ENCODE data around the gene GK2. TPM values are rescaled to one million over a fixed set of nuclear protein-coding genes. Genes with fewer than 3 reads are reported as not detected.
A peak's percentile ranks its signal among the peaks of the same experiment; 100 is the strongest.

Gene GK2
- total RNA-seq, 1 donor from 2014 or later, result not detected

DNA sequence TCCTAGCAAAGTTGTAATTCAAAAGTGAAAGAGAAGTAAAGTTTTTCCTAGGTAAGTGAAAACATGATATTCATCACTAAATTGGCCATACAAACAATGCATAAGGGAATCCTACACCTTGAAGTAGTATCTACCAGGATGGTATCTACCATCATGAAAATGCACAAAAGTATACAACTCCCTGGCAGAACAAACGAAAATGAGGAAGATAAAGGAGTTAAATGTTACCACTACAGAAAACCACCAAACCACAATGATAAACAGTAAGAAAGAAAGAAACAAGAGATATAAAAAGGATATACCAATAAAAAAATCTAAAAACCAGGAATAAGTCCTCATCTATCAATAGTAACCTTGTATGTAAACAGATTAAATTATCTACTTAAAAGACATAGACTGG, 26.9 kb downstream of the GK2 start:
- H3K4me2 ChIP-seq, result no peak overlapping the region
- H2AFZ ChIP-seq (replicated peaks), result no peak overlapping the region
- Mint-ChIP-seq H3K36me3 (no peaks in the 10 kb centered on the region), H3K27me3 (ENCODE audit: insufficient read depth, low read depth) (no peaks in the 10 kb centered on the region), H3K27ac (no peak overlapping the region), H3K4me3 (no peak overlapping the region), H3K4me1 (no peaks in the 10 kb centered on the region), H3K9me3 (no peaks in the 10 kb centered on the region)
- TF ChIP-seq EZH2phosphoT487 (IDR thresholded peaks at IDR 0.05) (no peak), EZH2 (IDR thresholded peaks at IDR 0.05) (no peak)
- TF ChIP-seq, protein P1, sequence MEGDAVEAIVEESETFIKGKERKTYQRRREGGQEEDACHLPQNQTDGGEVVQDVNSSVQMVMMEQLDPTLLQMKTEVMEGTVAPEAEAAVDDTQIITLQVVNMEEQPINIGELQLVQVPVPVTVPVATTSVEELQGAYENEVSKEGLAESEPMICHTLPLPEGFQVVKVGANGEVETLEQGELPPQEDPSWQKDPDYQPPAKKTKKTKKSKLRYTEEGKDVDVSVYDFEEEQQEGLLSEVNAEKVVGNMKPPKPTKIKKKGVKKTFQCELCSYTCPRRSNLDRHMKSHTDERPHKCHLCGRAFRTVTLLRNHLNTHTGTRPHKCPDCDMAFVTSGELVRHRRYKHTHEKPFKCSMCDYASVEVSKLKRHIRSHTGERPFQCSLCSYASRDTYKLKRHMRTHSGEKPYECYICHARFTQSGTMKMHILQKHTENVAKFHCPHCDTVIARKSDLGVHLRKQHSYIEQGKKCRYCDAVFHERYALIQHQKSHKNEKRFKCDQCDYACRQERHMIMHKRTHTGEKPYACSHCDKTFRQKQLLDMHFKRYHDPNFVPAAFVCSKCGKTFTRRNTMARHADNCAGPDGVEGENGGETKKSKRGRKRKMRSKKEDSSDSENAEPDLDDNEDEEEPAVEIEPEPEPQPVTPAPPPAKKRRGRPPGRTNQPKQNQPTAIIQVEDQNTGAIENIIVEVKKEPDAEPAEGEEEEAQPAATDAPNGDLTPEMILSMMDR (IDR thresholded peaks at IDR 0.05), result no peak
- no peaks in the 10 kb centered on the region for H4K20me1 ChIP-seq (ENCODE audit: low read depth)
- H3K36me3 ChIP-seq, result no peaks in the 10 kb centered on the region
- H3K27me3 ChIP-seq, result no peaks in the 10 kb centered on the region
- H3K9ac ChIP-seq, result no peak overlapping the region
- no peaks in the 10 kb centered on the region for H3K4me1 ChIP-seq
- no peaks in the 10 kb centered on the region for H3F3A ChIP-seq (ENCODE audit: low read depth)
- DNase-seq (ENCODE audit: low spot score), result no peak
- H3K9me3 ChIP-seq (ENCODE audit: low read depth), result no peaks in the 10 kb centered on the region
- H3K27ac ChIP-seq, result no peak overlapping the region
- no peaks in the 10 kb centered on the region for H3K79me2 ChIP-seq (ENCODE audit: low read depth)
- no peak overlapping the region for H3K4me3 ChIP-seq

DNA sequence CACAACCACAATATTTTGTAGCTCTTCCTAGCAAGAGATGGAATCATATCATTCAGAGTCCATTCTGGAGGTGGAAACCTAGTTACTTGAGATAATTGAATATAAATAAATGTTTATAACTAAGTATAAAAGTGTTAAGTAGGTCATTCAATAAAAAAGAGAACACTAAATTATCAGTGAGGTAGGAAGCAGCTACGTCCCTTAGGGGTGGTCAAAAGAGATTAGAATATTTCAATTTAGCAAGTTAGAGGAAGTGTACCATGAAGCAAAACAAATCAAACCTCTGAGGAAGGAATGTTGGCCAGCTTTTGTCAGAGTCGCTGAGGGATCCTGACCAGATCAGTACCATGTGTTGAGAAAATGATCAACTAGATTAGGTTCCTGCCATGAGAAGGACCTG, 38.0 kb downstream of the GK2 start:
- Histone ChIP-seq H3K9ac (no peak overlapping the region), H3K27me3 (no peaks in the 10 kb centered on the region), H3K4me1 (no peaks in the 10 kb centered on the region), H2AFZ (replicated peaks) (peak overlapping the region; percentile 60), H3K4me3 (no peak overlapping the region), H3K79me2 (ENCODE audit: low read depth) (no peaks in the 10 kb centered on the region), H3F3A (ENCODE audit: low read depth) (no peaks in the 10 kb centered on the region), H3K4me2 (no peak overlapping the region), H3K27ac (no peak overlapping the region), H4K20me1 (ENCODE audit: low read depth) (no peaks in the 10 kb centered on the region), H3K9me3 (ENCODE audit: low read depth) (no peaks in the 10 kb centered on the region), H3K36me3 (no peaks in the 10 kb centered on the region)
- DNase-seq (ENCODE audit: low spot score), result no peak
- Mint-ChIP-seq H3K4me1 (peaks cover 4% of the 10 kb centered on the region), H3K9me3 (no peaks in the 10 kb centered on the region), H3K4me3 (no peak overlapping the region), H3K27ac (no peak overlapping the region), H3K36me3 (no peaks in the 10 kb centered on the region), H3K27me3 (ENCODE audit: insufficient read depth, low read depth) (peaks cover 2% of the 10 kb centered on the region)
- TF ChIP-seq EZH2 (IDR thresholded peaks at IDR 0.05) (no peak), EZH2phosphoT487 (IDR thresholded peaks at IDR 0.05) (no peak)
- TF ChIP-seq, protein P1 (IDR thresholded peaks at IDR 0.05), result no peak

DNA sequence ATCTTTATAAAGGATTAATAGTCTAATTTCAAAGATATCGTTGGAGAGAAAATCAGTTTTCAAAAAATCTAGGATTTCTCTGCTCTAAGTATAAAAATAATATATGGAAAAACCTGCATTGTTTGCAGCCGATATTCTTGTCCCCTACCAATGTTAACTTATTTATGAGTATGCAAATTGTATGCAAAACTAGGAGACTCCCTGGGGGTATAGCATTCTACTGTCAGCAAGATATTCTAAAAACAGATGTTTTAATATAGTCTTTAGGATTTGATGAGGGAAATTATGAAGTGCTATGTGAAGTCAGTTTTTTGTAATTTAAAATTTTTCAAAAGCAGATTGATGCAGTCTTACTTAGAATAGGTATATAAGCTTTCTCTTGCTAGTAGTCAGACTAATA, 40.9 kb downstream of the GK2 start:
- H3K4me2 ChIP-seq, result no peak overlapping the region
- H3K27ac ChIP-seq, result no peak overlapping the region
- no peaks in the 10 kb centered on the region for H3K9me3 ChIP-seq (ENCODE audit: low read depth)
- H3K27ac Mint-ChIP-seq, result no peak overlapping the region
- no peaks in the 10 kb centered on the region for H4K20me1 ChIP-seq (ENCODE audit: low read depth)
- H3K27me3 Mint-ChIP-seq (ENCODE audit: insufficient read depth, low read depth), result peaks cover 2% of the 10 kb centered on the region
- H3K9ac ChIP-seq, result no peak overlapping the region
- peaks cover 4% of the 10 kb centered on the region for H3K4me1 Mint-ChIP-seq
- H3K36me3 Mint-ChIP-seq, result no peaks in the 10 kb centered on the region
- no peaks in the 10 kb centered on the region for H3K9me3 Mint-ChIP-seq
- H3F3A ChIP-seq (ENCODE audit: low read depth), result no peaks in the 10 kb centered on the region
- DNase-seq (ENCODE audit: low spot score), result no peak
- no peaks in the 10 kb centered on the region for H3K79me2 ChIP-seq (ENCODE audit: low read depth)
- TF ChIP-seq EZH2 (IDR thresholded peaks at IDR 0.05) (no peak), EZH2phosphoT487 (IDR thresholded peaks at IDR 0.05) (no peak)
- TF ChIP-seq, protein P1 (IDR thresholded peaks at IDR 0.05), result no peak
- no peak overlapping the region for H3K4me3 ChIP-seq
- H2AFZ ChIP-seq (replicated peaks), result no peak overlapping the region
- no peaks in the 10 kb centered on the region for H3K36me3 ChIP-seq
- no peak overlapping the region for H3K4me3 Mint-ChIP-seq
- H3K4me1 ChIP-seq, result no peaks in the 10 kb centered on the region
- no peaks in the 10 kb centered on the region for H3K27me3 ChIP-seq
